Fibroblast of the aortic adventitia (primary cell): ENCODE results near the gene INPP5J. TPM values are rescaled to one million over a fixed set of nuclear protein-coding genes. Genes with fewer than 3 reads are reported as not detected.
"Not testable (repeated sequence)": the region's sequence is repeated elsewhere in the genome, so short reads cannot be mapped to it uniquely, and the experiment has no call there.

ENCODE experiments used
- DNase-seq: peaks from one replicate; pipeline ENCODE4 v3.0.0-alpha.2; 2010; ENCODE audit warnings: low read depth
- H3K4me3 ChIP-seq: 2 replicates; pipeline ENCODE4 v1.5.1; 2011; ENCODE audit warnings: low read depth, mild to moderate bottlenecking, control low read depth, low read length, moderate library complexity
- CTCF ChIP-seq: IDR thresholded peaks from 2 replicates; pipeline ENCODE4 v1.5.1; 2011; ENCODE audit warnings: mild to moderate bottlenecking, low read length, control low read depth, inconsistent platforms; ENCODE audit not compliant: insufficient read depth
- total RNA-seq: library from RNA; depleted of rRNA; stranded (reverse); fragments of >200 nt; gene quantifications from 2 replicates; pipeline ENCODE4 v1.2.3, GENCODE V29; 2012; ENCODE audit warnings: low replicate concordance

The INPP5J gene
- total RNA-seq: under 0.01 and 0.41 TPM in 2 replicates

DNA sequence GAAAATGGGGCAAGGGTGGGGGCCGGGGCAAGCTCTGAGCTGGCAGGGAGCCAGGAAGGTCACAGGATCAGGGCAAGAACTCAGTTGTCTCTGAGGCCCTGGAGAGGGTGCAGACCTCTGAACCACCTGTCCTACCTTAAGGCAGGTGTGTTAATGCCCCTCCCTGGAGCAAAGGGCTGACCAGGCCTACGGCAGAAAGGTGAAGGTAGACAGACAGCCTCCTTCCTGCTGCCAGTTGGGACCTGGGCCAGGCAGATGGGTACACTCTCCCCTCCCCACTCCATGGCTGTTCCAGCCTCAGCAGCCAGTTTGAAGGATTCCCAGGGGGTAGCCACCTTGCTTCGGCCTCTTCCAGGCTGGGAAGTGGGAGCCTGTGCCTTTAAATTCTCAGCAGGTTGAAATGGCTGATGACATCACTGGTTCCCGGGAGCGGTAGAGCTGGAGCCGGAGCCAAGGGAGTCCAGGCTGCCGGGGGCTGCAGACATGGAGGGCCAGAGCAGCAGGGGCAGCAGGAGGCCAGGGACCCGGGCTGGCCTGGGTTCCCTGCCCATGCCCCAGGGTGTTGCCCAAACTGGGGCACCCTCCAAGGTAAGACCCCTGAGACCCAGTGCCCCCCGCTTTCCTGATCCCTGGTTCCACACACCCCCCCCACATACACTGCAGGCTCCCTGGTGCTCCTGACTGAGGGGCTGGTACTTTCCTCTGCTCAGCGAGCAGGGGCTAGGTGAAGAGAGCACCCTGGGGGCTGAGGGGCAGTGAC lies at the start of gene INPP5J:
Gene INPP5J, plus strand, starts transcription at position 435 of the 760 bp plus-strand sequence. Its CDS starts 49 bp downstream, at position 484.
- TF ChIP-seq CTCF: no peak
- peak; percentile 37 for DNase-seq
- peak within 1 kb of the TSS; percentile 52 for H3K4me3 ChIP-seq

DNA sequence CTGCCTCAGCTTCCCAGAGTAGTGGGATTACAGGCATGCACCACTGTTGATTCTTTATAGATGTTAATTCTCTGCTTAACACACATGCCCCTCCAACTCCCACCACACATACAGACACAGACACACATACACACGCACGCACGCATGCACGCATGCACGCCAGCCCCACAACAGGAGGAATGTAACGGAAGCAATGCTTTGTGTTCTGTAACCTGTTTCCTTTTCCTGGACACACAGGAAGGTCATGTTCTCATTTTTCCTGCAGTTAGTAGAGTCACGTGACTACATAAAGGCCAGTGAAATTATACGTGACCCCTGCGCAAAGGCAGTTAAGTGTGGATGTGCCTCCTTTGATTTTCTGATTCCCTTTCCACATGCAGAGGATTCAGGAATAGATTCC lies 49.6 kb upstream of the INPP5J start:
- H3K4me3 ChIP-seq, DNase-seq: not testable (repeated sequence)

DNA sequence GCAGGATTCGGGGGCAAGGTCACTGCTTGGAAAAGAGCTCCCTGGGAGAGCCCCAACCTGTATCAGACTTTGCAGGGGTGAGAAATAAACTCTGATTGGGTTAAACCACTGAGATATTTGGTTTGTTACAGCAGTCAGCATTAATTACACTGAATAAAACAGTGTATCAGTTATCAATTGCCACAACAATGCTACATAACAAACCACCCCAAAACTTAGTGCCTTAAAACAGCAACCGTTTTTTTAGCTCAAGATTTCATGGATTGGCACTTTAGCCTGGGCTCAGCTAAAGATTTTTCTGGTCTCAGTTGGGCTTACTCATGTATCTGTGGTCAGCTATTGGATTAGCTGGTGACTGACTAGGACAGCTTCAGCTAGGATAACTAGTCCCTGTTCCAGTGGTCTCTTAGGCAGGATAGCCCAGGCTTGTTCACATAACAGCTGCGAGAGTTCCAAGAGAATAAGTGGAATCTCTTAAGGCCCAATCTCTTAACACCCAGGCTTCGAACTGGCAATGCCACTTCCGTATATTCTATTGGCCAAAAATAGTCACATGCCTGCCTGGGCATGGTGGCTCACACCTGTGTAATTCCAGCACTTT lies 49.1 kb upstream of the INPP5J start:
- not testable (repeated sequence) for DNase-seq, H3K4me3 ChIP-seq

GRCh38 chr22:31075961-31076360 lies 46.8 kb upstream of the INPP5J start:
- TF ChIP-seq CTCF: no peak
- peak; percentile 92 for DNase-seq
- H3K4me3 ChIP-seq: no peak overlapping the region

GRCh38 chr22:31077681-31078080 lies 45.1 kb upstream of the INPP5J start:
- no peak for DNase-seq
- no peak for TF ChIP-seq CTCF
- H3K4me3 ChIP-seq: no peak overlapping the region

DNA sequence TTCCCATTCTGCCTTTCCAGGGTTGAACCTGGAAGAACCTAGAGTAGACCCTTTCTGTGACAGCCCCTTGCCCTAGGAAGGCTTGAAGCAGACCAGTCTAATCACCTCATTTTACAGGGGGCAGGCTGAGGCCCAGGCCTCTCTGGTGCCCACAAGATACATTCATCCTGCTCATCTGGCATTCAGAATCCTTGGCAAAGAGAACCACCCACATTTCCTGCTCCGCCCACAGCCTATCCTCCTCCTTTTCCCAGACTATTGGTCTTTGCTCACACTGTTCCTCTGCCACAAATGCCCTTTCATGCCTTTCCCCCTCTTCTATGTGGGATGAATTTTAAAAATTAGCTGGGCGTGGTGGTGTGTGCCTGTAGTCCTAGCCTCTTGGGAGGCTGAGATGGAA lies 44.4 kb upstream of the INPP5J start:
- not testable (repeated sequence) for DNase-seq, H3K4me3 ChIP-seq

DNA sequence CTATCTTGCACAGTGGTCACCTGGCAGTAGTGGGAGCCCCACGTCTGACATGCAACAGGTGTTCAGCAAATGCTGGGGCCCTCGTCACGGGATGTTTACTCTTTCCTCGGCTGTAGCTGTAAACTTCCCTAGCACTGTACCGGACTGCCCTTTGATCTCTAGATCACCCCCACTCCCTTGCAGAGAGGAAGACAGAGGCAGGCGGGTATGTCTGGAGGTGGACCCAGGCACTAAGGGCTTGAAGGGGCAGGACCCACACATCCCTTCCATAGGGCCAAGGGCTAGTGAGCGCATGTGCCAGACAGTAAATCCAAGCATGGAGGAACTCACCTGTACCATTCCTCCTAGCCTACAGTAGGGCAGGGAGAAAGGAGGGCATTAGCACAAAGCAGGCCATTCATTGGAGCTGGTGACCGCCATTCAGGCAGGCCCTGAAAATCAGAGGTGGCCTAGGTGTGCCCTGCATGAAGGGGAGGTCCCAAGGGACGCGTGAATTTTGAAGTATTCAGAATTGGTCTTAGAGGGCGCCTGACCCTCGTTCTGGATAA lies 43.6 kb upstream of the INPP5J start:
- DNase-seq: no peak
- TF ChIP-seq CTCF: no peak
- H3K4me3 ChIP-seq: no peak overlapping the region

- no peak for DNase-seq
- peak overlapping the region; percentile 85 for H3K4me3 ChIP-seq
- no peak for TF ChIP-seq CTCF
These were observed 42.5 kb upstream of the INPP5J start for GRCh38 chr22:31080164-31080847.
